GM19099 (cell line): ENCODE data around the gene FBXW10B.

Experiments
- POLR2A ChIP-seq: IDR thresholded peaks from 3 replicates; pipeline ENCODE4 v1.6.1; 2011; ENCODE audit warnings: low read depth; ENCODE audit not compliant: insufficient read length; ENCODE audit errors: extremely low read depth

Gene FBXW10B

GRCh38 chr17:15649861-15650421 is 30.4 kb upstream of the FBXW10B start:
- TF ChIP-seq POLR2A: no peak

- TF ChIP-seq POLR2A: no peak
Observed at GRCh38 chr17:15648386-15648785, 28.9 kb upstream of the FBXW10B start.
